Measurements from ENCODE around the gene TTC4. TPM values are rescaled to one million over a fixed set of nuclear protein-coding genes. Genes with fewer than 3 reads are reported as not detected.

The TTC4 gene
- total RNA-seq, 1 experiment from 2014 or later = 30.8 TPM

DNA sequence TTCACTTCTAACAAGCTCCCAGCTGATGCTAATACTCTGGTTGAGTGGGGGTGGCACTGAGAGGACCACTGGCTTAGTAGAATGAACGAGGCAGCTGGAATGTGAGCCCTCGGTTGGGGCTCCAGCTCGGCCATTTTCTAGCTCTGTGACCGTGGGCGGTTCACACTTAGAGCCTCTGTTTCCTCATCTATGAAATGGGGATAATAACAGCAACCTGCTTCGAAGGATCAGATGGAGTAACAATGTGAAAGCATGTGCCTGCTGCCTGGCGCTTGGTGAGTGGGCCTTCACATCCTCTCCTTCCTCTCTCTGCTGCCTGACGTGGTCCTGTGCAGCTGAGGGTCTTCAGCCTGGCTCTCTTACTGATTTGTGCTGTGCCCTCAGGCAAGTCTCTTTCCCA lies 20.9 kb upstream of the TTC4 start:
- no peak overlapping the region for H3K18ac ChIP-seq (ENCODE audit: insufficient read length, low read depth, low read length)
- no peak for DNase-seq
- no peak overlapping the region for H3K9ac ChIP-seq (ENCODE audit: extremely low read depth, insufficient read length, low read length)
- H2BK5ac ChIP-seq (ENCODE audit: insufficient read length, low read length) = no peak overlapping the region
- Mint-ChIP-seq H3K27ac (no peak overlapping the region), H3K36me3 (ENCODE audit: insufficient read depth in 1 of 3, low read depth in 3 of 3) (no peaks in the 10 kb centered on the region), H3K9me3 (no peaks in the 10 kb centered on the region), H3K4me3 (no peak overlapping the region), H3K27me3 (ENCODE audit: low read depth) (peaks cover 15% of the 10 kb centered on the region), H3K4me1 (peaks cover 0 to 3% of the 10 kb centered on the region in 2 experiments; a peak in 1 of 4 replicates)
- H2BK120ac ChIP-seq (ENCODE audit: low read depth, low read length, poor library complexity, severe bottlenecking) = no peak overlapping the region
- H3K4me2 ChIP-seq (ENCODE audit: insufficient read depth, insufficient read length, low read length) = no peak overlapping the region
- H3K9me3 ChIP-seq (ENCODE audit: control insufficient read depth, low read depth, low read length) = no peaks in the 10 kb centered on the region
- H3K4ac ChIP-seq (ENCODE audit: low read depth, low read length) = no peak overlapping the region
- H3K79me2 ChIP-seq (ENCODE audit: insufficient read depth, low read length) = no peaks in the 10 kb centered on the region
- H4K20me1 ChIP-seq (ENCODE audit: control insufficient read depth, insufficient read depth, insufficient read length) = no peaks in the 10 kb centered on the region
- WGBS (ENCODE audit: extremely low coverage, insufficient read length, low lambda C conversion rate) = no CpG with 5 or more reads among the region's 8 CpGs
- no peak overlapping the region for H3K56ac ChIP-seq (ENCODE audit: insufficient read length, low read depth, low read length)
- no peak overlapping the region for H3K23ac ChIP-seq (ENCODE audit: insufficient read length, low read depth, low read length)
- no peak overlapping the region for H4K5ac ChIP-seq (ENCODE audit: insufficient read length, low read depth, low read length)
- H3K14ac ChIP-seq (ENCODE audit: insufficient read depth, low read length) = no peak overlapping the region
- no peak overlapping the region for H2AFZ ChIP-seq (ENCODE audit: low read length)
- H2BK12ac ChIP-seq (ENCODE audit: insufficient read length, low read depth, low read length) = no peak overlapping the region
- H2BK20ac ChIP-seq (ENCODE audit: low read depth, low read length, poor library complexity, severe bottlenecking) = no peak overlapping the region
- no peaks in the 10 kb centered on the region; the same call in 1 of the 2 replicates for H3K4me1 ChIP-seq (ENCODE audit: insufficient read depth, low read length)
- H3K79me1 ChIP-seq (ENCODE audit: insufficient read depth, low read depth, low read length, poor library complexity, severe bottlenecking) = no peaks in the 10 kb centered on the region
- no peaks in the 10 kb centered on the region for H3K23me2 ChIP-seq (ENCODE audit: insufficient read length, low read depth, low read length, poor library complexity, severe bottlenecking)
- no peak overlapping the region for H3T11ph ChIP-seq (ENCODE audit: low read length)
- no peak overlapping the region for H4K91ac ChIP-seq (ENCODE audit: insufficient read length, low read depth, low read length)
- no peak overlapping the region for H2BK15ac ChIP-seq (ENCODE audit: low read depth, low read length)
- no peak overlapping the region for H4K8ac ChIP-seq (replicated peaks; ENCODE audit: insufficient read length, low read depth, low read length)
- no peak overlapping the region for H3K27ac ChIP-seq (ENCODE audit: insufficient read length, low read depth, low read length)
- TF ChIP-seq, protein P1, sequence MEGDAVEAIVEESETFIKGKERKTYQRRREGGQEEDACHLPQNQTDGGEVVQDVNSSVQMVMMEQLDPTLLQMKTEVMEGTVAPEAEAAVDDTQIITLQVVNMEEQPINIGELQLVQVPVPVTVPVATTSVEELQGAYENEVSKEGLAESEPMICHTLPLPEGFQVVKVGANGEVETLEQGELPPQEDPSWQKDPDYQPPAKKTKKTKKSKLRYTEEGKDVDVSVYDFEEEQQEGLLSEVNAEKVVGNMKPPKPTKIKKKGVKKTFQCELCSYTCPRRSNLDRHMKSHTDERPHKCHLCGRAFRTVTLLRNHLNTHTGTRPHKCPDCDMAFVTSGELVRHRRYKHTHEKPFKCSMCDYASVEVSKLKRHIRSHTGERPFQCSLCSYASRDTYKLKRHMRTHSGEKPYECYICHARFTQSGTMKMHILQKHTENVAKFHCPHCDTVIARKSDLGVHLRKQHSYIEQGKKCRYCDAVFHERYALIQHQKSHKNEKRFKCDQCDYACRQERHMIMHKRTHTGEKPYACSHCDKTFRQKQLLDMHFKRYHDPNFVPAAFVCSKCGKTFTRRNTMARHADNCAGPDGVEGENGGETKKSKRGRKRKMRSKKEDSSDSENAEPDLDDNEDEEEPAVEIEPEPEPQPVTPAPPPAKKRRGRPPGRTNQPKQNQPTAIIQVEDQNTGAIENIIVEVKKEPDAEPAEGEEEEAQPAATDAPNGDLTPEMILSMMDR (conservative IDR thresholded peaks at IDR 0.05) = no peak
- H3K27me3 ChIP-seq (ENCODE audit: insufficient read depth, low read length) = no peaks in the 10 kb centered on the region; the same call in 1 of the 2 replicates
- H2AK5ac ChIP-seq (ENCODE audit: insufficient read length, low read length) = no peak overlapping the region
